GM20431 (cell line): Measurements from ENCODE around the gene SLC17A3.

Experiments used
- in situ Hi-C: fragments of 300-500 bp; cut with MseI, MboI; formaldehyde crosslinking; loops from one replicate; pipeline ENCODE4 v1.15.0; 2020; ENCODE audit warnings: low sequenced_read_pairs; ENCODE audit not compliant: unreplicated experiment

Gene SLC17A3

GRCh38 chr6:25851961-25852360 lies 22.1 kb downstream of the SLC17A3 start:
- in situ Hi-C loops: no loop called here

GRCh38 chr6:25844518-25844917 lies 29.5 kb downstream of the SLC17A3 start:
- in situ Hi-C loops: no loop called here

DNA sequence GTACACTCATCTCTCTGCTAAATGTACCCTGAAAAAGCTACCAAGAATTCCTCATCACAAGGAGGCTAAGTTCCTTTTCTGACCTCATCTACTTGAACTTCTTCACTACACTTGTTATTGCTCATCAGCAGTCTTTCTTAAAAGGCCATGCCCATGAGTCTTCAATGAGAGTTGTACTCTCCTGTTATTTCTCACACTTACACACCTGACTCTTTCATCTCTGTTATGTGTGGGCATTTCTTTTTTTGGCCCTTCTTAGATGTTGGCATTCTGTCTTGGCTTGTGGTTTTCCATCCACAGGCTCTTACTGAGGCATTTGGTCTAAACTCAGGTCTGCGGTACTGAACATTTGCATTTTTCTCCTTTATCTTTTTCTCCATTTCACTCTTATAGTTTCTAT lies 31.5 kb downstream of the SLC17A3 start:
- in situ Hi-C loops: no loop called here

GRCh38 chr6:25835442-25836283 lies 38.4 kb downstream of the SLC17A3 start:
- in situ Hi-C loops: no loop called here

DNA sequence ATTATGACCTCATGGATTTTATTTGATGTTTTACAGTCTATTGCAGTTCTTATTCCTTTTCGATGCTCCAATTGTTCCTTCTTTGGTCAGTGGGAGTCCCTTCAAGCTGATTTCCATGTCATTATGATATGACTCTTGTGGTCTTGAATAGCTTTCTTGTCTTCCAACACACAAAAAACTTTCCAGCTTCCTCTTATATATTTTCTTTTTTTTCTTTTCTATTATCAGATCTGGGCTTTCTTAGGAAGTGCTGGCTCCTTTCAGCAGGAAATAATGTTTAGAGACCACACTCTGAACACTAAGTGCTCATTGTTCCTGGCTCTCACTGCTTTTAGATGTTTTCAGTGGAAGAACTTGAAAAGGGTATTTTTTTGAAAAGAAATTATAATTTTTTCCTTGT lies 39.1 kb downstream of the SLC17A3 start:
- in situ Hi-C loops: no loop called here

- in situ Hi-C loops: no loop called here
Observed at GRCh38 chr6:25833136-25833535, 40.9 kb downstream of the SLC17A3 start.

DNA sequence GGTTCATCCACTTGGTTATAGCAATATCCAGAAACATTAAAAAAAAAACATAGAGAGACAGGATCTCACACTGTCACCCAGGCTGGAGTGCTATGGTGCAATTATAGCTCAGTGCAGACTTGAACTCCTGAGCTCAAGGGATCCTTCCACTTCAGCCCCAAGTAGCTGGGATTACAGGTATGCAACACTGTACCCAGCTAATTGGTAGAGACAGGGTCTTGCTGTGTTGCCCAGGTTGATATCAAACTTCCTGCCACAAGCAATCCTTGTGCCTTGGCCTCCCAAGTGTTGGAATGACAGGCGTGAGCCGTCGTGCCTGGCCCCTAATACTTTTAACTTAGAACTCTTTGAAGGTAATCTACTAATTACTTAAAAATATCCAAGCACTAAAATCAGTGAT lies 41.4 kb downstream of the SLC17A3 start:
- in situ Hi-C loops: no loop called here

GRCh38 chr6:25832307-25832662 lies 41.8 kb downstream of the SLC17A3 start:
- in situ Hi-C loops: no loop called here

DNA sequence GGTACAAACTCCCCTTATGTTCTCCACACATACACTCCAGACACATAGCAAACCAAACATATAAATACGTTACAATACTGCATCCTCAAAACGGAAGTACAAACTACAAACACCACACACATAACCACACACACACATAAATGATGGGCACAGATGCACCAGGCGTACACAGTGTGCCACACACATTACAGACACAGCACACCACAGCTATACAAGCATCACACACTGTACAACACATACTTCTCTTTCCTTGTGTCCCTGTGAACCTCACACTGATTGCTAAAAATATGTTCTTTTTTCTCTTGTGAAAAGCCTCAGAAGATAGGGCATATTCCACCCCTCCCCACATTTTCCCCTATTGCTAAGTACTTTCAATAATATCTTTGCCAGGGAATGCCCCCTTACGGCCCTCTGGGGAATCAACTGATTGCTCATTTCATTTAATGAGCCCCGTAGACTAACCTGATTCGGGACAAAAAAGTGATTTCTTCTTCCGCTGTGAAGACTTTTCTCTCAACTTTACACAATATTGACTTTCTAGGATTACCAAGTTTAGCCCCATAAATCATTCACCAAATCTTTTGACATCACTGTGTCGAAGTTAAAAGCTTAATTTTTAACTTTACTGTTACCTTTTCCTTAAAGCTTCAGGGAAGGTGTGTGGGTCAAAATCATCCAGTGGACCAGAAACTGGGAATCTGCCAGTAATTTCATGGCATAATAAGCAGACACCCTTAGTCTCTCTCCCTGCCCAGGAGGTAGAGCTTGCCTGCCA lies 42.3 kb downstream of the SLC17A3 start, which contains the start of gene SLC17A1:
SLC17A1 (minus strand) TSS at position 521 of the 775 bp plus-strand sequence. CDS start 1,495 bp downstream, outside the sequence.
- in situ Hi-C loops: no loop called here

DNA sequence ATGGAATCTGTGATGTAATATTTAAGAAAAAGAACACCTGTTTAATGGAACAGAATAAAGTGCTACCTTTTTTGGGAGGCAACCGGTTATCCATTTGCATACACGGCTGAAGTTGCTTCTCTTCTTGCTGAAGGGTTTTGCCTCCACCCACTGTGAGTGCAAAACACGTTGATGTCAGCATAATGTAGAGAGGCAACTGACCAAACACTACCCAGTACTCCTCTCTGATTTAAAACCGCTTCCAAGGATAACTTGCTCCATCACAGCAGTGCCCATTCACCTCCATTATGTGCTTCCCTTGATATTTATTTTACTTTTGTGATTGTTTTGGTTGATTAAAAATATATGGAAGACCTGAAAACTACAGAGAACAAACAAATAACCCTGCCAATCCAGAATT lies 43.6 kb downstream of the SLC17A3 start:
- in situ Hi-C loops: no loop called here

DNA sequence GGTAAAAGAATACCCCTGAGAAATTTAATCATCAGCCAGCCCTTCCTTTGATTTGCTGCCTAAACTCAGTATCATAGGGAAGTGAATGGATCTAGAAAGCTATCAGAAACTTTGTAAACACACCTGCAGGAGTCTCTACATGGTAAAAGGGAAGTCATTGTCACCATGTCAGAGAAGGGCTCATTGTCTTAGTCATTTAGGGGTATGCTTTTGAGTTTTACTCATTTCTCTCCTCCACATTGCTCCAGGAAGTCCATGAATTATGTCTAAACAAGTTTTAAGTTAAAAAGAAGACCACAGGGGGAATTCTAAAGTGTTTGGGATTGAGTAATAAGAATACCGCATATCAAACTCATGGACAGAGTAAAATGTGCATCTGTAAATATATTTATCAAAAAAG lies 44.7 kb downstream of the SLC17A3 start:
- in situ Hi-C loops: no loop called here

DNA sequence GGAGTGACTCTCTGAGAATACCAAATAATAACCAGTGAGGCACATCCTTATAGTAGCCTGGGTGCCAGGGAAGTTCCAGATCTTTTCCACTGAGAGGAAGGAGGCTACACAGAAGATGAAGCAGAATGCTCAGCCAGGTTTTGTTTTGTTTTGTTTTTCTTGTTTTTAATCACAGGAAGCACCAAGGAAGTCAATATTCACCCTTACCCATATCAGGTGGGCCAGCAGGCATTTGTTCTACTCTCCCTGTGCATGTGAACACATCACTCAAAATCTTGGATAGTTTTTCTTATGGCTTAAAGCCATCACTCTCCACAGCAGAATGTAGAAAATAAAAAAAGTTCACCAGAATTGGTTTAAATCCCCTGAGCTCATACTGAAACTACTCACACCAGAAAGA lies 52.7 kb downstream of the SLC17A3 start:
- in situ Hi-C loops: no loop called here

DNA sequence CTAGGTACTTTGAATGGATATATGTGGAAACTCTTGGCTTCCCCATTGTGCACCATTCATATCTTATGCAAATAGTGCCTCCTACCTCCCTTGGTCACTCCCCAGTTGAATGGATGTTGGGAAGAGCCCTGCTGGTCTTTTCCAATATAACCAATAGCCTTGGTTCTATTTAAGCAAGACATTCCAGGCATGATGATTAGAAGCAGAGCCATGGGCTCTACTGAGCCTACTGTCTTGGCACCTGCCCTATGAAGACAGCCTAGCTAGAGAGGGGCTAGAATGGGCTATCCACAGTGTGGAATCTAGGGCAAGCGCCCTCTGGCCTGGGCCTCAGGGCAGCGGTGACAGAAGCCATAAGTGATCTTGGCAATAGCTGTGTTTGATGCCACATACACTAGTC lies 57.8 kb downstream of the SLC17A3 start:
- in situ Hi-C loops: no loop called here

DNA sequence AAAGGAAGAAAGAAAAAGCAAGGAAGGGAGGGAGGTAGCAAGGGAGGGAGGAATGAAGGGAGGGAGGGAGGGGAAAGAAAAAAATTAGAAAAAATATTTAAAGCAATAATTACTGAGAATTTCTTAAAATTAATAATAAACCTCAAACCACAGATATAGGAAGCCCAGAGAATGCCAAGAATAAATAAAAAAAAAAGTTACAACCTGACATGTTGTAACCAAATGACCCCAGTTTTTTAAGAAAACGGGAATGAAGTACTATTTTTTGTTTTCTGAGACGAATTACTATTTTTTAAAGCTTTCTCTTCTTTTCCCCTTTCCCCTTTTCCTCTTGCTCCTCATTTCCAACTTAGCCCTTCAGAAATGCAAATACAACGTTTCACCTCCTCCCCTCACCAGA lies 58.8 kb downstream of the SLC17A3 start:
- in situ Hi-C loops: no loop called here

- in situ Hi-C loops: no loop called here
Observed at GRCh38 chr6:25804804-25805203, 69.2 kb downstream of the SLC17A3 start.

- in situ Hi-C loops: no loop called here
Observed at GRCh38 chr6:25801436-25801835, 72.6 kb downstream of the SLC17A3 start.
